HG03175 (cell line): ENCODE data around the gene TSPYL1.
"Not testable (repeated sequence)": the region's sequence is repeated elsewhere in the genome, so short reads cannot be mapped to it uniquely, and the experiment has no call there.

Experiments used
- ATAC-seq: cut with Tn5 transposase; IDR thresholded peaks from one replicate; pipeline ENCODE4 v1.9.1; 2021; ENCODE audit warnings: mild to moderate bottlenecking, moderate library complexity; ENCODE audit not compliant: unreplicated experiment

The TSPYL1 gene

DNA sequence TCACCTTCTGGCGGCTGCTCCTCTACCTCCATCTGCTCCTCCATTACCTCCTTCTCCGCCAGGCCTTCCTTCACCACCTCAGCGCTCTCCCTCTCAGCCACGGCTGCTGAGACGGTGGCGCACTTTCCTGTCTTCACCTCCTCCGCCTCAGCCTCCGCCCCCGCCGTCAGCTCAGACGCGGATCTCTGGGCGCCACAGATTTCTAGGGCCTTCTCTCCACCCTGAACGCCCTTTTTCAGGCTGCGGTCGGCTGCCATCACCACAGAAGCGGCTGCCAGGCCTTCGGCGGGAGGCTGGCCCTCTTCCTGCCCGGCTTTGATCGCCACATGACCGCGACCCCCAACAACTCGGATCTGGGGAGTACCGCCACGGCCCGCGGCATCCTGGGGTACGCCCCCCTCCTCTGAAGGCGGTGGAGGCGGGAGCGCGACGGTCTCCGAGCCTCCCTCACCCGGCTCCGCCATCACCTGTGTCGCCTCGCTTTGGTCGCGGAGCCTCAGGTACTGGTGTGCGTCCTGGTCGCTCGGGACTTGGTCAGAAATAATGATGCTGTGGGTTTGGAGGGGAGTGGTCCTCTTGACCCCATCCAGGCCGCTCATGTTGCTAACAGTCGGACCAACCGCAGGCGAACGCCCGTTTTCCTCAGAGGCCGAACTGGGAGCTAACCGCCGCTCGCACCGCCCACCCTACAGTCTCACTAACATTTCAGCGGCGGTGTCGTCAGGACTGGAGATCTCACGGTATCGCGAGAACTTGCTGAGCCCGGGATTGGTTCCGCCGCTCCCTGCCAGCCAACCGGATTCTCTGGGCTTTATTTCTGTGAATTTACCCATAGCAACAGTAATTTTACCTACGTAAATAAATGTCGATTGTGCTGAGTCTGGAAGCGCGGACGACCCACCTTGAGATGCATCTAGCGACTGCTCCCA lies at the start of gene TSPYL1:
Gene TSPYL1, minus strand, starts transcription at position 699 of the 929 bp plus-strand sequence. Its CDS starts 100 bp downstream, at position 599.
- peak; percentile 95 for ATAC-seq

DNA sequence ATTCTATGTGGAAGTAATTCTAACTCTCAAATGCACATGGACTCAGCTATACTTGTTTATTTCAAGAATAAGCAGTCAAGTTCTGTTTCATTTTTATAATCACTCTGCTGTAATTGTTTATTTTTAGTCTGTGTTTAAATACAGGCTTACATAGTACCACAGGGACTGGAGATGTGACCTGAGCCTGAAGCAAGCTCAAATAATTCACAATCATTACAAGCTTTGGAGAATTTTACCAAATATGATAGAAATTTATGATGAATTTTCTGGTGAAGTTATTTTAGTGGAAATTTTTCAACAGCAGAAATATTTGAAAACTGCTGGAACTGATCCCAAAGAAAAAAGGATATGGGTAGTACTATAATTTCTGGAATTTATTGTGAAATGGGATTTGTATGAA lies 49.4 kb upstream of the TSPYL1 start:
- ATAC-seq: no peak

DNA sequence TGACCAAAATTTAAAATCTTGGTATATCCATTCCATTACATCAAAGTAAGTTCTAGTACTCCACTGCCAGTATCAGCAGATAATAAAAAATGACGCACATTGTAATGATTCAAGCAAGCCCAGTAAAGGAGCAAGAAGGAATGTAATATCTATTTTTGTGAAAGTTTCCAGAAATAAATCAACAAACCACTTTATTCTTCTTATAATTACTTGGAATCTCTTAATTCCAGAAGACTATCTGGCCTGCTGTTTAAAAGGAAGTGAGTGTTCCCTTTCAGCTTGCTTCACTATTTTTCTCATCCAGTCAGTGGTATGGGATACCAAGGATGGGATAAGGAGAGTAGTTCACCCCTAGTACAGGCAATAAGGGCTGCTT lies 48.8 kb upstream of the TSPYL1 start:
- no peak for ATAC-seq

DNA sequence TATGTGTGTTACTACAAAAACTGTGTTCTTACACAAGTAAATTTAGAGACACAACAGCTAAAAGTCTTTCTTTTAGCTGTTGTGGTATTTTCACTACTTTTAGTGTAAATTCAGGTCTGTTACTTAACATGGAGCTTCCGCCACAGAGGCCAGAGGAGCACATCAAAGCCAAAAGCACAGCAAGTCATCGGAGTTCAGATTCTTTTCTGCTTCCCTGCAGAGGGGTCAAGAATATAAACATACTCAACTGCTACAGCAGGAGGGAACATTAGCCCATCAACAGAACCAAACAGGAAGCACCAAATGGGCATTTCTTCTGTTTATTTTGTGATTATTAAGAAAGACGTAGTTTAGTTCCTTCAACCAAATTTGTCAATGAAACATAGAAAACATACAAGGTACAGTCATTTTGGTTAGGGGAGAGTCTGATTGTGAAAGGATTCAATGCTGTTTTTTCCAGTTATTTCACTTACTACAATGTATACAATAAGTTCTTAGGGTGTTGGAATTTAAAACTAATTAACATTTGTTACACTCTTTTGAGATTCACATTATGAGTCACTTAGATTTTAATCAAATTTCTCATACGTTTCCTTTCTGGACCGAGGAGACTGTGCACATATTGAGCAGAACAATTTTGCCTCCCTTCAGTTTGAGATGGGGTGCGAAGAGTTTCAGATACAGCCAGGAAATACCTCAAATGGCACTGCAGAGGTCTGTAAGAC lies 48.2 kb upstream of the TSPYL1 start:
- ATAC-seq: no peak

DNA sequence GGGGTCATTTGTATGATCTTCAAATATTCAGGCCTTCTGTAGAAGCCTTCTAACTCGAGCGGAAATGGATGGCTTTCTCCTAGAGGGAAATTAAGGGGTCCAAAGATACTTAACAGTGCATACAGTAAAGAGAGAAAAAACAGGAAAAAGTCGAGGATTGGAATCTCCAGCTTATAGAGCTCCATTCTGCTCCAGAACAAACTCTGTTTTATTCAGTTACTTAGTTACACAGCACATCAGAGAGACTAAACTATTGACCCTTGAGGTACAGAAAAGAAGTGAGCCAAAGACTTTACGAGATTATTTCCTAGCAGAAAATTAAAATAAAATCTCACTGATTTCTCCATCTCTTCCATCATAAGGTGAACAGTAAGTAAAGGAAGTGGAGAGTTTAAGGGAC lies 47.3 kb upstream of the TSPYL1 start:
- ATAC-seq: no peak

DNA sequence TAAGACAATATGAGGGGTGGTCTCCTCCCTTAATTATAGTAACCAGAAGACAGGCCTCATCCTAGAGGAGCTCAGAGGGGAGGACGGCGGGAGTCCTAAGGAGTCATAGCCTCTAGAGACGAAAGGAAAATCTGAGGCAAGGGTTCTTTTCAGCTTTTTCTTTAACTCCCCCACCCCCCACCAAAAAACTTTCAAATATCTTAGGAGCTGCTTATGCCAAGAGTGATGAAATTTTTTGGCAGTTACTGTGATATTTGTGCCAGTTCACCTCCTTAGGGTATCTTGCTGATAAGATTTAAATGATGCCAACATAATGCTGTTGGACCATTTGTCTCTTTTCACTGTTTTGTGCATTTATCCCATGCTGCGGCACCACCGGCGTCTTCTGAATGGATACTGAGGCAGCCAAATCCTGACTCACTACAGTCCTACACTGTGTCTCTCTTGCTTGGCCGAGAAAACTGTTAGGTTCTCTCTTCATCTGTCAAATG lies 46.5 kb upstream of the TSPYL1 start:
- no peak for ATAC-seq

DNA sequence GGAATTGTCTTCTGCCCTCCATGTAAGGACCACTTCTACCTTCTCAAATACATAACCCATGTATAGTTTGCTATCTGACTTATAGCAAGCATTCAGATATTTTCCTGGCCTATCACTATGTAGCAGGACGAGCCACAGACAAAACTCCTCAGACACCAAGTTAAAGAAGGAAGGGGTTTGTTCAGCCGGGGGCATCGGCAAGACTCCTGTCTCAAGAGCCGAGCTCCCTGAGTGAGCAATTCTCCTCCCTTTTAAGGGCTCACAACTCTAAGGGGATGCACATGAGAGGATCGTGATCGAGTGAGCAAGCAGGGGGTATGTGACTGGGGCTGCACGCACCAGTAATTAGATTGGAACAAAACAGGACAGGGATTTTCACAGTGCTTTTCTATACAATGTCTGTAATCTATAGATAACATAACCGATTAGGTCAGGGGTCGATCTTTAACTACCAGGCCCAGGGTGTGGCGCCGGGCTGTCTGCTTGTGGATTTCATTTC lies 46.0 kb upstream of the TSPYL1 start:
- ATAC-seq: not testable (repeated sequence)

DNA sequence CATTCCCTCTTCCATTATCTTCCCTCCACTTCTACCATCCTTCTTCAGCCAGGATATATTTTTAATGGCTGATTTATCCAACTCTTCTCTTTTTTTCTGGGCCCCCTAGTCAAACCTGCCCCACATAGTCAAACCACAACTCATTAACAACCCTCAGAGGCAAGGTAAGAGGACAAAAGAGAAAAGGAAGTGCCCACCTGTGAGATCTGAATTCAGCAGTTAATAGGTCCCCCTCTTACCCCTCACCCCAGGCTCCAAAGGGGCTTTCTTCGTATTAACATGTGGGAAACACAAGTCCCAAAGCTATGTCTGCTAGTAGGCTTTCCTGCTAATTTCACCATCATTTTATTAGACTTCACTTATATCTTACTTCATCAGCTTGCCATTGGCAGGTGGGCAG lies 44.1 kb upstream of the TSPYL1 start:
- no peak for ATAC-seq

DNA sequence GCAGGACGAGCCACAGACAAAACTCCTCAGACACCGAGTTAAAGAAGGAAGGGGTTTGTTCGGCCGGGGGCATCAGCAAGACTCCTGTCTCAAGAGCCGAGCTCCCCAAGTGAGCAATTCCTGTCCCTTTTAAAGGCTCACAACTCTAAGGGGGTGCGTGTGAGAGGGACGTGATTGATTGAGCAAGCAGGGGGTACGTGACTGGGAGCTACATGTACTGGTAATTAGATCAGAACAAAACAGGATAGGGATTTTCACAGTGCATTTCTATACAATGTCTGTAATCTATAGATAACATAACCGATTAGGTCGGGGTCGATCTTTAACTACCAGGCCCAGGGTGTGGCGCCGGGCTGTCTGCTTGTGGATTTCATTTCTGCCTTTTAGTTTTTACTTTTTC lies 42.2 kb upstream of the TSPYL1 start:
- ATAC-seq: not testable (repeated sequence)

DNA sequence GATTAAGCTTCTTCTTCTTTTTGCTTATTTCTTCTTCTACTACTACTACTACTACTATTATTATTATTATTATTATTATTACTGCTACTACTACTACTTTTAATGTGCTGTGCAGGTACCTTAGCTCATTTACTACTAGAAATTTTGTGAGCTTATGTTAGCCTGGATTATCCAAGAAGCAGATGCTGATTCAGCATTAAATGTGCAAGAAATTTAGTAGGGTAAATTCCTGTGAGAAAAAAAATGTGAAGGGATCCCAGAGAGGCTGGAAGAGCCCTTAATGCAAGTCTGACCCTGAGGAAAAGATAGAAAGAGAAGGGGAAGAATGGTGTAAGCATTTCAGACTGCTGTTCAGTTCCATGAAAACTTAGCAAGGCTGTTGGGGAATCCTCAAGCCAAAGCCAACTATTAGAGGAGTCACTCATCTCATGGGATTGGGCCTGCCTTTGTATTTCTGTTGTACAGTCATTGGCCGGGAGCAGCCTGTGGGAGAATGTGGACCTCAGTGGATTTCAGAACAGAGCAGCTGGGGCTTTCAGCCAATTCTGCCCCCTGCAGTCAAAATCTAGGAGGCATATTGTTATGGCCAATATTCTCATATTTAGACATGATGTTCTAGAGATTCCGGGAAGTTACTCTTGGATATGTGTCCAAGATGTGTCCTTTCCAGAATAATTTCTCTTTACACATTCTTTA lies 37.2 kb upstream of the TSPYL1 start:
- ATAC-seq: no peak

DNA sequence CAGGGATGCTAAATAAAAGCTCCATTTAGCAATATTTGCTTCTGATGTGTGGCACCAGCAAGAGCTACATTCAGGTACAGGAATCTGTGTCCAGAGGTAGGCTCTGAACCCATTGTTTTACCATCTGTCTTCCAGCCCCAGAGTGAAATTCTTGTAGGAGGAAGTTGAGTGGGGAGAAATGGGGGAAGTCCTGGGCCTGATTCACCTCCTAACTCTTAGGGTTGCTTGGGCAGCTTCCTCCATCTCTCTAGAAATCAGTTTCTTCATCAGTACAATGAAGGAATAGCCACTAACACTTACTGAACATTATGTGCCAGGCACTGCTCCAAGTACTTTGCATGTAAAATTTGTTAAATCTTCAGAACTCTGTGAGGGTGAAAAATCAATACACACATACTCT lies 35.1 kb upstream of the TSPYL1 start:
- no peak for ATAC-seq

DNA sequence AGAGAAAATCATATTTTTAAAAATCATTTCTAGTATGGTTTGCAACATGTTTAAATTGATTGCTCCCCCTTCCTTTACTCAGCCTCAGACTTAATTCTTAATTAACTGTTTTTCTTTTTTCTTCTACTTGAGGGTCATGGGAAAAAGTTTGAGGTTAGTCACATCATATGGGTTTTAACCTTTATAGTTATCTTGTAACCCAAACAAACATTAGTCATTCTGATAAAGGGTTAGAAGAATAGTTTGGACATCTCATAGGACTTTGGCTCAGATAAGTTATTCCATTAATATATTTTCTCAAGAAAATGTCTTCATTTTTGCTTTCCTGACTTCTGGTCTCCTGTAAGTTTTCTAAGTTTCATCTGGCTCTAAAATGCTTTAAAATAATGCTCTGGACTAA lies 34.5 kb upstream of the TSPYL1 start:
- ATAC-seq: no peak

DNA sequence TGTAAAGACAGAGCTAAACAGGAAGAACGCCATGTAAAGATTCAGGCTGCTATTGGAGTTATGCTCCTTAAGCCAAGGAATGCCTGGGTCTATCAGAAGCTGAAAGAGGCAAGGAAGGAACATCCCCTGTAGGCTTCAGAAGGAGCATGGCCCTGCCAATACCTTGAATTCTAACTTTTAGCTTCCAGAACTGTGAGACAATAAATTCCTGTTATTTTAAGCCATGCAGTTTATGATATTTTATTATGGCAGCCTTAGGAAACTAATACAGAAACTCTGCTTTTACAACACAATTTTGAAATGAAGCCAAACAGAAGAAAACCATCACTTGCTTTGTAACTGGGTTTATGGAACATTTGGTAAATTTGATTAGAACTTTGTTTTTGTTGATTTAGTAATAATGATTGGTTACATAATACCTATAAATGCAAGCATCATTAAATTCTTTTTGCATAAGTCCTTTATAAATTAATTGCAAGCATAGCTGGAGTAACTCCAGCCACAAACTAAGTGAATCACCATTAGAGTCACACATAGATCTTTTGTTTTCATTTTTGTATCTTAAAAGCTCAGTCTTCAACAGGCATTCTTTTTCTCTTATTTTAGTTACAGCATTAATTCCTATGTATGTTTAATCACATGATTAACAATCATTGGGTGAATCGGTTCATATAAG lies 33.5 kb upstream of the TSPYL1 start:
- no peak for ATAC-seq

DNA sequence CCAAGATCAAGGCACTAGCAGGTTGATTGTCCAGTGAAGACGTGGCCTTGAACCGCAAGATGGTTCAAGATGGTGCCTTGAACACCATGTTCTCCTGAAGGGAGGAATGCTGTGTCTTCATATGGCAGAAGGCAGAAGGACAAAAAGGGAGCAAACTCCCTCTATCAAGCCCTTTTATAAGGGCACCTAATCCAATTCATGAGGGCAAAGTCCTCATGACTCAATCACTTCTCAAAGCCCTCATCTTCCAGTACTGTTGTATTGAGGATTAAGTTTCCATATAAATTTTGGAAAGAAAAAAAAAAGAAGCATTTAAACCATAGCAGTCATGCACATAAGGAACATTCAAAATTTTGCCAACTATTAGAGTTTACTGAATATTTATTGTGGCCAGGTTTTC lies 29.9 kb upstream of the TSPYL1 start:
- ATAC-seq: no peak

DNA sequence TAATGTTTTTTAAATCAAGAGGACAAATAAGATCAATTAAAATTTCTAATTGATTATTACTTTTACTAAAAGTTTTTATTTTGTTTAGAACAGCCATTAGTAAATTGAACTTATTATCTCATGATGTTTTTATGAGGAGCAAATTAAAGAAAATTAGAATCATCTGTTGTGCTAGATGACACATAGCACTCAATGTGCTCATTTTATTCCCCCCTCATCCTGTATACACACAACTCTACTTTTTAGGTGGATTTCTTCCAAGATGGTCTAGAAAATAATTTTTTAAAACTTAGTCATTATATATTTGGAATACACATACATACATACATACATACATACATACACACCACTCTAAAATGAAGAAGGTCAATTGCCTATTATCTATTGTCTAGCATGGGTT lies 29.3 kb upstream of the TSPYL1 start:
- no peak for ATAC-seq

DNA sequence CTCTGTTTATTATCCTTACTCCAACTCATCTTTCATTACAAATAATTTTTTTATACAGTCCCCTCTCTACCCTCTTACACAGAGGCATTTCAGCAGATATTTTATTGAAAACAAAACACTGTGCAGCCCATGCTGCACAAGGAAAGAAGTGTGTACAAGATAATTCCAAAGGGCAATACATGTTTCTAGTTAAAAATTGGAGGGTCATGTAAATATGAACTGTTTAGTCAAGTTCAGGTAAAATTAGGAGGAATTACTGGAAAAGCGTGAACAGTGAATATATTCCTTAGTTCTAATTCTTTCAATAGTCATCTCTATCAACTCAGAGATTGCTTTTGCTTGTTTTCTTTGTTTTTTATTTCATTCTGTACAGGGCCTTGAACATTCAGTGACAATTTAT lies 27.9 kb upstream of the TSPYL1 start:
- ATAC-seq: no peak

DNA sequence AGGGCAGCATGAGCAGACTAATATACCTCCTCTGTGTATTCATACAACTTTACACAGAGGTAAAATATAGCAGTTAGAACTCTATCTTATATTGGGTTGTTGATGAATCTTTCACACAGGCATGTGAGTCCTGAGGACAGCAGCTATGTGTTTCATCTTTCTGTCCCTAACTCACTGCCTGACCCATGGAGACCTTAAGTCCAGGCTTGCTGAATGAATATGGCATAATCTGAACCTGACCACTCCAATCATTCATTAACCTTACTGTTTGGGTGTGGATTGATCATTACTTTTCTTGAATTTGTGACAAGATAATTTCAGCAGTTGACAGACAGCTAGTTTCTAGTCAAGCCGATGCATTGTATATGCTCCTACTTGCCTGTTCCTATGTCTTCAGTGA lies 27.3 kb upstream of the TSPYL1 start:
- no peak for ATAC-seq

DNA sequence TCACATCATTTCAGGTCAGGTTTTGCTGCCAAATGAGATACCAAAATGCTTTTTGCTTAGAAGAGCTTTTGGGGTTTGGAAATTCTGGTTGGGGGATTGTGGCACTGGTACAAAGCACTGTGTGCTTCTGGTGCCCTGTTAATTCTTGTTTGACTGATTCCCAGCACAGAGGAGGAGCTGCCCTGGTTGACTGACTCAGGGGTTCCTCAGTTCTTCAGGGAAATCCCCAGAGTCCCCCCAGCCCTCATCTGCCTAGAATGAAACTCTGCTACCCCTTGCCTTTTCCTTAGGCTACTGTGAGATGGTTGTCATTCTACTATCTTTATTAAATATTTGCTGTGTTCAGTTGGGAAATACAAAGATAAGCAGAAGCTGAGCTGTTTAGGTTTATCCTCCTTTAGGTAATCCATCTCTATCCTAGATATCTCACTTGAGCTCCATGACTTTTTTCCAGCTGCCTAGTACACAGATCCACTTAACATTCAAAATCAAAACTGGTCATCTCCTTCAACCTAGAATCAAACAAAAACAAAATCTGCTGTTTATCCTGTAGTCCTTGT lies 24.9 kb upstream of the TSPYL1 start:
- ATAC-seq: no peak

DNA sequence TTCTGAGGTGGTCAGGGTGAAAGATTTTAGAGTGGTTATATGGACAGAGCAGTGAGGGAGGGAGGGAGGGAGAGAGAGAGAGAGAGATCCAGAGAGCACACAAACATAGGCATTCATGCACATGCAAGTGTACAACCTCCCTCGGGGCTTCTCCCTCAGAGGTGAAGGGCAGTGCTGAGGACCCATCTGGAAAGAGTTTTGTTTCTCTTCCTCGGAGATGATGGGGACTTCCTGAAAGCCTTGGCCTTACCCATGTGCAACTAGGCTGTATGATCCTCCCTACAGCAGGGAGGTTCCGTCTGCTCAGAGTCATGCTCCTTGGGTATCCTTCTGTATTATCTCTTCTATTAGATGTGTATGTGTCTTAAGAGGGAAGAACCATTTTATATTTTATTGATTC lies 21.4 kb upstream of the TSPYL1 start:
- no peak for ATAC-seq

DNA sequence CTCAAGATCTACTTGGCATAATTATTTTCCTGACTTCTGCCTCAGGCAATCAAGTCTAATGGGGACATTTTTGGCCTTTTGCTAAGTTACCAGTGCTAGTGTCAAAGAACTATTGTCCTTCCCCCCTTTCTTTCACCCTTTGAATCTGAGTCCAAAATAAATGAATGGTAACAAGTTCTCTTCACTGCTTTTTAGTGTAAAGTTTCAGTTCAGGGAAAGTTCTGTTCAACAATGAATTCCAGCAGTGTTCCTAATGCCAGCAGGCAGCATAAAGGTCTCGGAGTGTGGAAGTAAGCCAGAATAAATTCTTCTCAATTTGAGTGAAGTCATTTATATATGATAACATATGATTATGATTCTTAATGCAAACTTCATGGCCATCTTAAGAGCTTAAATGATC lies 20.8 kb upstream of the TSPYL1 start:
- no peak for ATAC-seq
